IMR-90 (cell line): ENCODE data around the gene IL17D. TPM values are rescaled to one million over a fixed set of nuclear protein-coding genes. Genes with fewer than 3 reads are reported as not detected.

Experiments used
- ATAC-seq: fragments of 200-7000 bp; cut with Tn5 transposase; 2 replicates; pipeline ENCODE4 v1.9.1; 2020; ENCODE audit warnings: low read depth, mild to moderate bottlenecking, moderate library complexity
- BruUV-seq: library from RNA; stranded (reverse); fragments of 400-500 nt; replicated peaks from 2 replicates; lab custom pipeline; 2021; lab: Mats Ljungman, UMichigan
- CTCF ChIA-PET: fragments of 300-600 bp; formaldehyde crosslinking; extraction: SDS; loops from one replicate; lab custom pipeline; 2021; ENCODE audit warnings: antibody characterized with exemption; lab: Yijun Ruan, JAX
- POLR2A ChIA-PET: fragments of 300-600 bp; sonication (Branson Sonifier 250); formaldehyde crosslinking; loops from one replicate; lab custom pipeline; 2022; ENCODE audit warnings: antibody characterized with exemption; ENCODE audit not compliant: unreplicated experiment; lab: Charles Lee
- DNase-seq: peaks from one replicate; pipeline ENCODE4 v3.0.0; 2013
- H2AFZ ChIP-seq: replicated peaks from 2 replicates; pipeline ENCODE3; 2013; ENCODE audit warnings: low read length, mild to moderate bottlenecking; ENCODE audit not compliant: poor library complexity
- H2AK5ac ChIP-seq: 2 replicates; pipeline ENCODE4 v1.6.1; 2013; ENCODE audit warnings: low read depth, low read length, inconsistent platforms
- H2AK9ac ChIP-seq: replicated peaks from 2 replicates; pipeline ENCODE3; 2013; ENCODE audit warnings: mild to moderate bottlenecking, low read depth, low read length, moderate library complexity; ENCODE audit not compliant: poor library complexity
- H2BK120ac ChIP-seq: 2 replicates; pipeline ENCODE4 v1.6.1; 2013; ENCODE audit warnings: low read depth, low read length, inconsistent platforms
- H2BK15ac ChIP-seq: 3 replicates; pipeline ENCODE4 v1.6.1; 2013; ENCODE audit warnings: low read depth, low read length, inconsistent platforms
- H2BK20ac ChIP-seq: 2 replicates; pipeline ENCODE4 v1.6.1; 2013; ENCODE audit warnings: low read depth, mild to moderate bottlenecking, inconsistent platforms, low read length, moderate library complexity
- H2BK5ac ChIP-seq: 2 replicates; pipeline ENCODE4 v1.6.1; 2013; ENCODE audit warnings: mild to moderate bottlenecking, low read depth, low read length, inconsistent platforms; ENCODE audit not compliant: poor library complexity, severe bottlenecking
- H3K14ac ChIP-seq: replicated peaks from 2 replicates; pipeline ENCODE4 v1.6.1; 2013; ENCODE audit warnings: low read depth, low read length, inconsistent platforms
- H3K18ac ChIP-seq: 2 replicates; pipeline ENCODE4 v1.6.1; 2013; ENCODE audit warnings: low read depth, low read length, control low read depth
- H3K23ac ChIP-seq: 2 replicates; pipeline ENCODE4 v1.6.1; 2013; ENCODE audit warnings: low read depth, low read length, inconsistent platforms
- H3K27ac ChIP-seq: 2 replicates; pipeline ENCODE4 v1.5.1; 2013; ENCODE audit warnings: mild to moderate bottlenecking, control low read depth, low read length; ENCODE audit not compliant: insufficient read depth
- H3K27me3 ChIP-seq: 2 replicates; pipeline ENCODE4 v1.6.1; 2013; ENCODE audit warnings: low read length; ENCODE audit not compliant: control insufficient read depth, insufficient read depth
- H3K36me3 ChIP-seq: 2 replicates; pipeline ENCODE4 v1.6.1; 2013; ENCODE audit warnings: low read length, mixed read lengths; ENCODE audit not compliant: control insufficient read depth, insufficient read depth
- H3K4ac ChIP-seq: 2 replicates; pipeline ENCODE4 v1.6.1; 2013; ENCODE audit warnings: low read depth, low read length, inconsistent platforms
- H3K4me1 ChIP-seq: 2 replicates; pipeline ENCODE4 v1.6.1; 2013; ENCODE audit warnings: low read length, mixed read lengths; ENCODE audit not compliant: control insufficient read depth, insufficient read depth
- H3K4me2 ChIP-seq: 2 replicates; pipeline ENCODE4 v1.6.1; 2013; ENCODE audit warnings: low read depth, mild to moderate bottlenecking, control low read depth, low read length, moderate library complexity
- H3K4me3 ChIP-seq: 2 replicates; pipeline ENCODE4 v1.5.1; 2013; ENCODE audit warnings: low read depth, mild to moderate bottlenecking, control low read depth, low read length, moderate library complexity; ENCODE audit not compliant: insufficient read depth
- H3K56ac ChIP-seq: 2 replicates; pipeline ENCODE4 v1.6.1; 2013; ENCODE audit warnings: low read length, inconsistent platforms; ENCODE audit not compliant: insufficient read depth; ENCODE audit errors: extremely low read depth
- H3K79me1 ChIP-seq, 2 experiments: 2 replicates each; pipeline ENCODE4 v1.6.1; 2013; ENCODE audit warnings: low read length in 2 of 2, inconsistent platforms in 1 of 2, low read depth in 1 of 2
- H3K9ac ChIP-seq: 2 replicates; pipeline ENCODE4 v1.6.1; 2013; ENCODE audit warnings: low read depth, low read length, control low read depth
- H3K9me1 ChIP-seq: 2 replicates; pipeline ENCODE4 v1.6.1; 2013; ENCODE audit warnings: low read length, inconsistent platforms; ENCODE audit not compliant: insufficient read depth
- H3K9me3 ChIP-seq: 2 replicates; pipeline ENCODE4 v1.6.1; 2013; ENCODE audit warnings: low read length; ENCODE audit not compliant: control insufficient read depth, insufficient read depth
- H4K20me1 ChIP-seq: 2 replicates; pipeline ENCODE4 v1.6.1; 2013; ENCODE audit warnings: low read length, inconsistent platforms; ENCODE audit not compliant: insufficient read depth
- H4K5ac ChIP-seq: 2 replicates; pipeline ENCODE4 v1.6.1; 2013; ENCODE audit warnings: mild to moderate bottlenecking, low read depth, low read length, control low read depth
- H4K8ac ChIP-seq, 2 experiments: 2 replicates each; pipeline ENCODE4 v1.6.1; 2013; ENCODE audit warnings: low read depth in 2 of 2, low read length in 2 of 2, control low read depth in 1 of 2, inconsistent platforms in 1 of 2
- H4K91ac ChIP-seq: 2 replicates; pipeline ENCODE4 v1.6.1; 2013; ENCODE audit warnings: low read depth, low read length, inconsistent platforms; ENCODE audit not compliant: insufficient read depth
- CEBPB ChIP-seq: IDR thresholded peaks from 2 replicates; pipeline ENCODE4 v1.6.1; 2012; ENCODE audit warnings: low read depth, low read length, improper control_type of control experiment
- CHD1 ChIP-seq: IDR thresholded peaks from 2 replicates; pipeline ENCODE4 v1.6.1; 2012; ENCODE audit warnings: low read depth, low read length, improper control_type of control experiment
- FOS ChIP-seq: fragments of 150-350 bp; IDR thresholded peaks from 2 replicates; pipeline ENCODE4 v1.6.1; 2016; ENCODE audit warnings: low read depth, low read length
- MXI1 ChIP-seq: IDR thresholded peaks from 2 replicates; pipeline ENCODE4 v1.6.1; 2012; ENCODE audit warnings: low read depth, mild to moderate bottlenecking, low read length, moderate library complexity, borderline replicate concordance
- NFE2L2 ChIP-seq: fragments of 150-350 bp; IDR thresholded peaks from 2 replicates; pipeline ENCODE4 v1.6.1; 2016; ENCODE audit warnings: low read depth, mild to moderate bottlenecking, low read length
- POLR2A ChIP-seq: IDR thresholded peaks from 2 replicates; pipeline ENCODE4 v1.6.1; 2012; ENCODE audit warnings: mild to moderate bottlenecking, low read depth, low read length
- RFX5 ChIP-seq: IDR thresholded peaks from 2 replicates; pipeline ENCODE4 v1.8.0; 2012; ENCODE audit warnings: low read depth, mild to moderate bottlenecking, low read length, moderate library complexity
- SMC3 ChIP-seq: fragments of 150-350 bp; IDR thresholded peaks from 2 replicates; pipeline ENCODE4 v1.6.1; 2016; ENCODE audit warnings: low read depth, mild to moderate bottlenecking, antibody characterized with exemption, low read length, moderate library complexity
- dilution Hi-C: fragments of 300-500 bp; cut with HindIII; formaldehyde crosslinking; loops from one replicate; pipeline ENCODE4 v1.14.3; 2018; ENCODE audit warnings: low sequenced_read_pairs; ENCODE audit not compliant: unreplicated experiment
- in situ Hi-C: fragments of 300-500 bp; cut with MboI; formaldehyde crosslinking; loops from 3 replicates; pipeline ENCODE4 v1.14.3; 2019; ENCODE audit warnings: low sequenced_read_pairs, inconsistent platforms, mixed read lengths
- intact Hi-C: fragments of 100-400 bp; cut with micrococcal nuclease; formaldehyde crosslinking; loops from 2 replicates; pipeline ENCODE4 v1.10.0; 2022
- polyA plus RNA-seq, 3 experiments: library from polyadenylated mRNA; depleted of rRNA; stranded (reverse); fragments of >200 nt; gene quantifications; 2 replicates each; pipeline ENCODE4 v1.2.3, GENCODE V29; 2012; ENCODE audit warnings: low replicate concordance in 1 of 3
- total RNA-seq: library from RNA; depleted of rRNA; stranded (reverse); fragments of >200 nt; gene quantifications from 2 replicates; pipeline ENCODE4 v1.2.3, GENCODE V29; 2012
- TF ChIP-seq, protein P1 (sequence below): fragments of 150-350 bp; IDR thresholded peaks from 2 replicates; pipeline ENCODE4 v1.6.1; 2016; ENCODE audit warnings: low read depth, mild to moderate bottlenecking, low read length, moderate library complexity, borderline replicate concordance
- TF ChIP-seq, protein P2 (sequence below): fragments of 150-350 bp; IDR thresholded peaks from 2 replicates; pipeline ENCODE4 v1.6.1; 2017; ENCODE audit warnings: mild to moderate bottlenecking, antibody characterized with exemption, low read length, low read depth
- TF ChIP-seq, protein P3 (sequence below): conservative IDR thresholded peaks from 2 replicates; pipeline ENCODE4 v1.5.1; 2012; ENCODE audit warnings: mild to moderate bottlenecking, low read depth, low read length, improper control_type of control experiment

The IL17D gene
- total and polyA plus RNA-seq, 2 of the 4 experiments (the other 2 are of a cell fraction): 0.72 to 1.4 TPM

DNA sequence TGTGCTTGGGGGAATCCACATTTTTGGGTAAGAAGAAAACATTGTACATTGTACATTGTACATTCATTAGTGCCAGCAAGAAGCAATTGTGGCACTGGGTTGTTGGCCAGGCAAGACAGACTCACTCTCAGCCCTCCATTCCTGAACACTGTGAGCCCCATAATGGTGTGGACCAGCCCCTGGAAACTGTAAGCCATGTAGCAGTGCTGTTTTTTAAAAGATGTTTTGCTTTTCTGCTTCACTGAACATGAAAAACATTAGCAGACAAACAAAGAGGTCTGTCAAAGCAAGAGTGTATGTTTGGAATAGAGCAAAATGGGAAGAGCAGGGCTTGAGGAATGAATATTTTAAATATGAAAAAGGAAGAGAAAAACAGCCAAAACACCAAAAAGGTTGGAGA lies 39.1 kb upstream of the IL17D start:
- Histone ChIP-seq H3K4me2 (no peak overlapping the region), H3K4me1 (peaks cover 2% of the 10 kb centered on the region; the same call in 1 of the 2 replicates), H3K79me1 (no peaks in the 10 kb centered on the region), H2BK120ac (no peak overlapping the region), H3K9me3 (no peaks in the 10 kb centered on the region), H3K9ac (no peak overlapping the region), H3K36me3 (no peaks in the 10 kb centered on the region), H3K18ac (no peak overlapping the region), H2BK15ac (no peak overlapping the region), H3K14ac (no peak overlapping the region), H3K56ac (no peak overlapping the region), H2BK20ac (no peak overlapping the region), H4K20me1 (no peaks in the 10 kb centered on the region), H3K23ac (no peak overlapping the region), H4K91ac (no peak overlapping the region), H4K5ac (no peak overlapping the region), H3K4me3 (no peak overlapping the region), H4K8ac (no peak overlapping the region), H2AK5ac (no peak overlapping the region), H2BK5ac (no peak overlapping the region), H2AK9ac (no peak overlapping the region), H3K4ac (no peak overlapping the region), H3K27ac (no peak overlapping the region), H3K27me3 (no peaks in the 10 kb centered on the region), H3K9me1 (0 out of 2 replicates have a peak, but pooled peaks cover 3% of the 10 kb centered on the region), H2AFZ (no peak overlapping the region)
- POLR2A ChIA-PET: no interaction called here
- TF ChIP-seq FOS: no peak
- TF ChIP-seq, protein P1, sequence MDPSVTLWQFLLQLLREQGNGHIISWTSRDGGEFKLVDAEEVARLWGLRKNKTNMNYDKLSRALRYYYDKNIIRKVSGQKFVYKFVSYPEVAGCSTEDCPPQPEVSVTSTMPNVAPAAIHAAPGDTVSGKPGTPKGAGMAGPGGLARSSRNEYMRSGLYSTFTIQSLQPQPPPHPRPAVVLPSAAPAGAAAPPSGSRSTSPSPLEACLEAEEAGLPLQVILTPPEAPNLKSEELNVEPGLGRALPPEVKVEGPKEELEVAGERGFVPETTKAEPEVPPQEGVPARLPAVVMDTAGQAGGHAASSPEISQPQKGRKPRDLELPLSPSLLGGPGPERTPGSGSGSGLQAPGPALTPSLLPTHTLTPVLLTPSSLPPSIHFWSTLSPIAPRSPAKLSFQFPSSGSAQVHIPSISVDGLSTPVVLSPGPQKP: no peak
- no peak for TF ChIP-seq CHD1
- TF ChIP-seq POLR2A: no peak
- TF ChIP-seq, protein P2, sequence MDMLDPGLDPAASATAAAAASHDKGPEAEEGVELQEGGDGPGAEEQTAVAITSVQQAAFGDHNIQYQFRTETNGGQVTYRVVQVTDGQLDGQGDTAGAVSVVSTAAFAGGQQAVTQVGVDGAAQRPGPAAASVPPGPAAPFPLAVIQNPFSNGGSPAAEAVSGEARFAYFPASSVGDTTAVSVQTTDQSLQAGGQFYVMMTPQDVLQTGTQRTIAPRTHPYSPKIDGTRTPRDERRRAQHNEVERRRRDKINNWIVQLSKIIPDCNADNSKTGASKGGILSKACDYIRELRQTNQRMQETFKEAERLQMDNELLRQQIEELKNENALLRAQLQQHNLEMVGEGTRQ: no peak
- no peak for TF ChIP-seq NFE2L2
- no peak for TF ChIP-seq CEBPB
- no peak for TF ChIP-seq MXI1
- no peak for TF ChIP-seq RFX5
- no peak for TF ChIP-seq SMC3
- TF ChIP-seq, protein P3, sequence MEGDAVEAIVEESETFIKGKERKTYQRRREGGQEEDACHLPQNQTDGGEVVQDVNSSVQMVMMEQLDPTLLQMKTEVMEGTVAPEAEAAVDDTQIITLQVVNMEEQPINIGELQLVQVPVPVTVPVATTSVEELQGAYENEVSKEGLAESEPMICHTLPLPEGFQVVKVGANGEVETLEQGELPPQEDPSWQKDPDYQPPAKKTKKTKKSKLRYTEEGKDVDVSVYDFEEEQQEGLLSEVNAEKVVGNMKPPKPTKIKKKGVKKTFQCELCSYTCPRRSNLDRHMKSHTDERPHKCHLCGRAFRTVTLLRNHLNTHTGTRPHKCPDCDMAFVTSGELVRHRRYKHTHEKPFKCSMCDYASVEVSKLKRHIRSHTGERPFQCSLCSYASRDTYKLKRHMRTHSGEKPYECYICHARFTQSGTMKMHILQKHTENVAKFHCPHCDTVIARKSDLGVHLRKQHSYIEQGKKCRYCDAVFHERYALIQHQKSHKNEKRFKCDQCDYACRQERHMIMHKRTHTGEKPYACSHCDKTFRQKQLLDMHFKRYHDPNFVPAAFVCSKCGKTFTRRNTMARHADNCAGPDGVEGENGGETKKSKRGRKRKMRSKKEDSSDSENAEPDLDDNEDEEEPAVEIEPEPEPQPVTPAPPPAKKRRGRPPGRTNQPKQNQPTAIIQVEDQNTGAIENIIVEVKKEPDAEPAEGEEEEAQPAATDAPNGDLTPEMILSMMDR: no peak
- DNase-seq: no peak
- intact Hi-C loops (no loop called here), in situ Hi-C loops (no loop called here), dilution Hi-C loops (no loop called here)
- no TSS peak for BruUV-seq
- no peak for ATAC-seq
- CTCF ChIA-PET: no interaction called here
